Neural progenitor cell (in vitro differentiated cells): Measurements from ENCODE around the gene IGFBP7.

ENCODE experiments used
- EZH2 ChIP-seq: fragments of 200-600 bp; sonication (generic); IDR thresholded peaks from 2 replicates; pipeline ENCODE4 v1.6.1; 2017; ENCODE audit warnings: antibody characterized with exemption, mild to moderate bottlenecking, moderate library complexity
- TF ChIP-seq, protein P1 (sequence below): fragments of 200-600 bp; sonication (generic); IDR thresholded peaks from 2 replicates; pipeline ENCODE4 v1.5.1; 2017; ENCODE audit warnings: antibody characterized with exemption, mild to moderate bottlenecking

- TF ChIP-seq, protein P1, sequence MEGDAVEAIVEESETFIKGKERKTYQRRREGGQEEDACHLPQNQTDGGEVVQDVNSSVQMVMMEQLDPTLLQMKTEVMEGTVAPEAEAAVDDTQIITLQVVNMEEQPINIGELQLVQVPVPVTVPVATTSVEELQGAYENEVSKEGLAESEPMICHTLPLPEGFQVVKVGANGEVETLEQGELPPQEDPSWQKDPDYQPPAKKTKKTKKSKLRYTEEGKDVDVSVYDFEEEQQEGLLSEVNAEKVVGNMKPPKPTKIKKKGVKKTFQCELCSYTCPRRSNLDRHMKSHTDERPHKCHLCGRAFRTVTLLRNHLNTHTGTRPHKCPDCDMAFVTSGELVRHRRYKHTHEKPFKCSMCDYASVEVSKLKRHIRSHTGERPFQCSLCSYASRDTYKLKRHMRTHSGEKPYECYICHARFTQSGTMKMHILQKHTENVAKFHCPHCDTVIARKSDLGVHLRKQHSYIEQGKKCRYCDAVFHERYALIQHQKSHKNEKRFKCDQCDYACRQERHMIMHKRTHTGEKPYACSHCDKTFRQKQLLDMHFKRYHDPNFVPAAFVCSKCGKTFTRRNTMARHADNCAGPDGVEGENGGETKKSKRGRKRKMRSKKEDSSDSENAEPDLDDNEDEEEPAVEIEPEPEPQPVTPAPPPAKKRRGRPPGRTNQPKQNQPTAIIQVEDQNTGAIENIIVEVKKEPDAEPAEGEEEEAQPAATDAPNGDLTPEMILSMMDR, result no peak
- TF ChIP-seq EZH2, result no peak
Observed at GRCh38 chr4:57039345-57039744, 70.8 kb downstream of the IGFBP7 start.
